Neural cell (in vitro differentiated cells): ENCODE results near the gene PTCD2. TPM values are rescaled to one million over a fixed set of nuclear protein-coding genes. Genes with fewer than 3 reads are reported as not detected.

Source experiments
- H2AFZ ChIP-seq: fragments of 200-600, 300-800 bp; sonication (generic), shearing (Covaris generic); 2 replicates; pipeline ENCODE4 v1.6.0; 2014; ENCODE audit warnings: low read depth, mild to moderate bottlenecking, antibody characterized with exemption, low read length, moderate library complexity
- H3F3A ChIP-seq: fragments of 200-600 bp; shearing (Covaris generic); 2 replicates; pipeline ENCODE4 v1.6.1; 2016; ENCODE audit warnings: mild to moderate bottlenecking, moderate library complexity, mixed read lengths, antibody characterized with exemption, low read length; ENCODE audit not compliant: insufficient read depth, poor library complexity, severe bottlenecking
- H3K27ac ChIP-seq: fragments of 200-600, 300-800 bp; sonication (generic), shearing (Covaris generic); 2 replicates; pipeline ENCODE4 v1.5.1; 2014; ENCODE audit warnings: mild to moderate bottlenecking, low read length, moderate library complexity
- H3K27me3 ChIP-seq: fragments of 300-800, 200-600 bp; sonication (generic), shearing (Covaris generic); 2 replicates; pipeline ENCODE4 v1.6.0; 2014; ENCODE audit warnings: mild to moderate bottlenecking, low read depth, low read length, moderate library complexity; ENCODE audit not compliant: insufficient read depth
- H3K36me3 ChIP-seq: fragments of 300-800, 200-600 bp; sonication (generic), shearing (Covaris generic); 2 replicates; pipeline ENCODE4 v1.5.1; 2014; ENCODE audit warnings: mild to moderate bottlenecking, antibody characterized with exemption, low read length, moderate library complexity; ENCODE audit not compliant: insufficient read depth
- H3K4me2 ChIP-seq: fragments of 300-800, 200-600 bp; sonication (generic), shearing (Covaris generic); 2 replicates; pipeline ENCODE4 v1.6.0; 2014; ENCODE audit warnings: mild to moderate bottlenecking, low read length
- H3K4me3 ChIP-seq: fragments of 300-800, 200-600 bp; sonication (generic), shearing (Covaris generic); 2 replicates; pipeline ENCODE4 v1.5.1; 2014; ENCODE audit warnings: mild to moderate bottlenecking, low read length, moderate library complexity
- H3K79me2 ChIP-seq: fragments of 200-600 bp; shearing (Covaris generic); replicated peaks from 2 replicates; pipeline ENCODE4 v1.6.0; 2014; ENCODE audit warnings: mild to moderate bottlenecking, low read length, moderate library complexity; ENCODE audit not compliant: insufficient read depth
- H3K9ac ChIP-seq: fragments of 300-800, 200-600 bp; sonication (generic), shearing (Covaris generic); 2 replicates; pipeline ENCODE4 v1.6.1; 2016; ENCODE audit warnings: mild to moderate bottlenecking, low read length, mixed read lengths
- H3K9me2 ChIP-seq: fragments of 200-600 bp; shearing (Covaris generic); 2 replicates; pipeline ENCODE4 v1.6.1; 2016; ENCODE audit warnings: mild to moderate bottlenecking, low read length, mixed read lengths; ENCODE audit not compliant: insufficient read depth
- H3K9me3 ChIP-seq: fragments of 200-600, 300-800 bp; sonication (generic), shearing (Covaris generic); 2 replicates; pipeline ENCODE4 v1.6.1; 2016; ENCODE audit warnings: mild to moderate bottlenecking, mixed run types, low read length, moderate library complexity, mixed read lengths
- H4K20me1 ChIP-seq: fragments of 200-600 bp; shearing (Covaris generic); 2 replicates; pipeline ENCODE4 v1.6.1; 2016; ENCODE audit warnings: mild to moderate bottlenecking, mixed run types; ENCODE audit not compliant: insufficient read depth
- EP300 ChIP-seq: fragments of 450-650 bp; conservative IDR thresholded peaks from 2 replicates; pipeline ENCODE4 v1.6.1; 2014; ENCODE audit warnings: antibody characterized with exemption, mild to moderate bottlenecking, moderate library complexity; ENCODE audit not compliant: poor library complexity, severe bottlenecking
- EZH2 ChIP-seq: fragments of 200-600, 300-800 bp; shearing (Covaris generic), sonication (generic); IDR thresholded peaks from 2 replicates; pipeline ENCODE4 v1.6.1; 2014; ENCODE audit warnings: antibody characterized with exemption, low read length, borderline replicate concordance, mild to moderate bottlenecking; ENCODE audit not compliant: insufficient read depth, poor library complexity, severe bottlenecking
- MXI1 ChIP-seq: fragments of 450-650 bp; conservative IDR thresholded peaks from 2 replicates; pipeline ENCODE4 v1.6.1; 2014; ENCODE audit warnings: antibody characterized with exemption, mild to moderate bottlenecking; ENCODE audit not compliant: poor library complexity, severe bottlenecking
- POLR2AphosphoS5 ChIP-seq: IDR thresholded peaks from 2 replicates; pipeline ENCODE4 v1.6.1; 2012
- RAD21 ChIP-seq: fragments of 450-650 bp; conservative IDR thresholded peaks from 2 replicates; pipeline ENCODE4 v1.6.1; 2014; ENCODE audit warnings: antibody characterized with exemption, mild to moderate bottlenecking, moderate library complexity
- REST ChIP-seq: IDR thresholded peaks from 2 replicates; pipeline ENCODE4 v1.6.1; 2012; ENCODE audit warnings: borderline replicate concordance
- SMC3 ChIP-seq: fragments of 450-650 bp; conservative IDR thresholded peaks from 2 replicates; pipeline ENCODE4 v1.6.1; 2014; ENCODE audit warnings: antibody characterized with exemption, mild to moderate bottlenecking, moderate library complexity; ENCODE audit not compliant: poor library complexity
- TAF1 ChIP-seq: IDR thresholded peaks from 2 replicates; pipeline ENCODE4 v1.6.1; 2012; ENCODE audit warnings: low read depth
- polyA plus RNA-seq: library from polyadenylated mRNA; depleted of rRNA; stranded (reverse); fragments of >200 nt; gene quantifications from 2 replicates; pipeline ENCODE4 v1.2.3, GENCODE V29; 2014
- TF ChIP-seq, protein P1 (sequence below): fragments of 450-650 bp; IDR thresholded peaks from 2 replicates; pipeline ENCODE4 v1.5.1; 2014; ENCODE audit warnings: antibody characterized with exemption, mild to moderate bottlenecking, moderate library complexity; ENCODE audit not compliant: poor library complexity, severe bottlenecking

Gene PTCD2
- polyA plus RNA-seq, 1 donor from 2014 or later: 4.4 TPM

GRCh38 chr5:72359886-72360285 is 39.7 kb downstream of the PTCD2 start:
- H3K27ac ChIP-seq: no peak overlapping the region
- no peak overlapping the region for H3K4me3 ChIP-seq
- H3K9ac ChIP-seq: no peak overlapping the region
- H3F3A ChIP-seq: no peaks in the 10 kb centered on the region
- no peaks in the 10 kb centered on the region for H3K27me3 ChIP-seq
- H3K79me2 ChIP-seq: no peaks in the 10 kb centered on the region
- H2AFZ ChIP-seq: no peak overlapping the region
- H3K4me2 ChIP-seq: no peak overlapping the region
- no peaks in the 10 kb centered on the region for H3K9me2 ChIP-seq
- H3K9me3 ChIP-seq: no peaks in the 10 kb centered on the region
- H4K20me1 ChIP-seq: no peaks in the 10 kb centered on the region
- no peak for TF ChIP-seq SMC3
- no peak for TF ChIP-seq RAD21
- TF ChIP-seq MXI1: no peak
- TF ChIP-seq, protein P1, sequence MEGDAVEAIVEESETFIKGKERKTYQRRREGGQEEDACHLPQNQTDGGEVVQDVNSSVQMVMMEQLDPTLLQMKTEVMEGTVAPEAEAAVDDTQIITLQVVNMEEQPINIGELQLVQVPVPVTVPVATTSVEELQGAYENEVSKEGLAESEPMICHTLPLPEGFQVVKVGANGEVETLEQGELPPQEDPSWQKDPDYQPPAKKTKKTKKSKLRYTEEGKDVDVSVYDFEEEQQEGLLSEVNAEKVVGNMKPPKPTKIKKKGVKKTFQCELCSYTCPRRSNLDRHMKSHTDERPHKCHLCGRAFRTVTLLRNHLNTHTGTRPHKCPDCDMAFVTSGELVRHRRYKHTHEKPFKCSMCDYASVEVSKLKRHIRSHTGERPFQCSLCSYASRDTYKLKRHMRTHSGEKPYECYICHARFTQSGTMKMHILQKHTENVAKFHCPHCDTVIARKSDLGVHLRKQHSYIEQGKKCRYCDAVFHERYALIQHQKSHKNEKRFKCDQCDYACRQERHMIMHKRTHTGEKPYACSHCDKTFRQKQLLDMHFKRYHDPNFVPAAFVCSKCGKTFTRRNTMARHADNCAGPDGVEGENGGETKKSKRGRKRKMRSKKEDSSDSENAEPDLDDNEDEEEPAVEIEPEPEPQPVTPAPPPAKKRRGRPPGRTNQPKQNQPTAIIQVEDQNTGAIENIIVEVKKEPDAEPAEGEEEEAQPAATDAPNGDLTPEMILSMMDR: no peak
- TF ChIP-seq REST: no peak
- TF ChIP-seq TAF1: no peak
- no peak for TF ChIP-seq POLR2AphosphoS5
- TF ChIP-seq EP300: no peak
- no peak for TF ChIP-seq EZH2
- no peaks in the 10 kb centered on the region for H3K36me3 ChIP-seq

DNA sequence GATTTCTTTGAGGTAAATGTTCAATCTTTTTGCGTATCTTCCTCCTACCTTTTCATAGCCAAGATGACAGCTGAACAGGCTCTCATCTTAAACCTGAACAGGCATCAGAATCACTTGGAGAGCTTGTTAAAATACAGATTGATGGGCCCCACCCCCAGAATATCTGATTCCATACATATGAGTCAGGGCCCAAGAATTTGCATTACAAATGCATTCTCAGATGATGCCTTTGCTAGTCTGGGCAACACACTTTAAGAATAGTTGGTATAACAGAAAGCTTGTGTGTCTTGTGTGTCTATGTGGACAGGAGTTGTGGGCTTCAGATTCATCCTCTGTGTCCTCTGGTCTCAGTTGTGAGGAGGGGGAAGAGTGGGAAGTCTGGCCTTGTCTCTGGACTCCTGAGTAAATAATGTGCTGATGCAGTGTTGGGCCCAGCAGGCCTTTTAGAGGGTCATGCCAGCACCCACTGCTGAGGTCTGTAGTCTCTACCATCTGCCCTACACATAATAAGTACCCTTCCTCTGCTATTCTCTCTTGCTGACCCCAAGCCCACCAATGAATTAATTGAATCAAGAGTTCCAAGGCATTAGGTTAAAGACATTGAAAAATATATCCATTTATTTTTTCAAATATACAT is 43.1 kb downstream of the PTCD2 start:
- no peaks in the 10 kb centered on the region for H3F3A ChIP-seq
- no peak overlapping the region for H3K4me2 ChIP-seq
- H4K20me1 ChIP-seq: no peaks in the 10 kb centered on the region
- no peaks in the 10 kb centered on the region for H3K36me3 ChIP-seq
- no peak overlapping the region for H3K4me3 ChIP-seq
- H3K79me2 ChIP-seq: no peaks in the 10 kb centered on the region
- no peak overlapping the region for H3K27ac ChIP-seq
- no peak overlapping the region for H3K9ac ChIP-seq
- H3K9me2 ChIP-seq: no peaks in the 10 kb centered on the region
- no peak for TF ChIP-seq EZH2
- no peak for TF ChIP-seq REST
- no peak for TF ChIP-seq MXI1
- no peak for TF ChIP-seq SMC3
- TF ChIP-seq, protein P1: no peak
- H3K9me3 ChIP-seq: no peaks in the 10 kb centered on the region
- no peak overlapping the region for H2AFZ ChIP-seq
- no peaks in the 10 kb centered on the region for H3K27me3 ChIP-seq
